Measurements from ENCODE around the gene THAP7.

THAP7 gene

GRCh38 chr22:20992456-20993303, 9.2 kb downstream of the THAP7 start:
- no peak for DNase-seq

- no peak for DNase-seq
Measured at GRCh38 chr22:20992056-20992442, 9.9 kb downstream of the THAP7 start.

GRCh38 chr22:20991252-20992055, 10.5 kb downstream of the THAP7 start:
- DNase-seq = no peak

- no peak for DNase-seq
Measured at GRCh38 chr22:20990184-20991180, 11.4 kb downstream of the THAP7 start.

DNA sequence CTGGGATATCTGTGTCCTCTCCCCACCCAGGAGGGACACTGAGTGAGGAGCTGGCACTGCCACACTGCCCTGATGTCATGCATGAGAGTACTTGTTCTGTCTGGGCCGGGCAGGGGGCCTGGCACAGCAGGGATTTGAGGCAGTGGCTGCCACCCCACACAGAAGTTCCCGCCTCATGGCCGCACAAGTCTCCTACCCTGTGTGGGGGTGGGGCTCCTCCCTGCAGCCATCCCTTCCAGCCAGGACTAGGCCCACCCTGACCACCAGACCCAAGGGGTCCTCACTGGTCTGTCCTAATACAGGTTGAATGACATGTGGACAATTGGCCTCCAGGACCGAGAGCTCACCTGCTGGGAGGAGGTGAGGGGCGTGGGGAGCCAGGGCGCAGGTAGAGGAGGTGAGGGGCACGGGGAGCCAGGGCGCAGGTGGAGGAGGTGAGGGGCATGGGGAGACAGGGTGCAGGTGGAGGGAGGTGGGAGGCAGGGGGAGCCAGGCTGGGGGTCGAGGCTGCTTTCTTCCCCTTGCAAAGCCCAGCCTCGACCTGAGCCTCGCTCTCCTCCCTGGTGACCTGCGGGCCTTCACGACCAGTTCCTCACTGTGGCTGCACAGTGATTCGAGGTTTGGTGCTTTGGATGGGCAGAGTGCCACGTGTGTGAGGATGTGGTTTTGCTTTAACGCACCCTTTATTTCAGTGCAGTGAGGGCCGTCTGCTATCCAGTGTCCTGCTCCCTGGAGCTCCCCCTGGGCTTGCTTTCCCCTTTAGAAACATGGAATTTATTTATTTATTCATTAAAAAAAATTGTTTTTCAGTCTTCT, 12.4 kb downstream of the THAP7 start:
- no peak for DNase-seq

- no peak for DNase-seq
Measured at GRCh38 chr22:20988573-20989322, 13.2 kb downstream of the THAP7 start.

GRCh38 chr22:20987375-20987774, 14.5 kb downstream of the THAP7 start:
- DNase-seq = no peak

GRCh38 chr22:20986365-20986764, 15.6 kb downstream of the THAP7 start:
- no peak for DNase-seq

DNA sequence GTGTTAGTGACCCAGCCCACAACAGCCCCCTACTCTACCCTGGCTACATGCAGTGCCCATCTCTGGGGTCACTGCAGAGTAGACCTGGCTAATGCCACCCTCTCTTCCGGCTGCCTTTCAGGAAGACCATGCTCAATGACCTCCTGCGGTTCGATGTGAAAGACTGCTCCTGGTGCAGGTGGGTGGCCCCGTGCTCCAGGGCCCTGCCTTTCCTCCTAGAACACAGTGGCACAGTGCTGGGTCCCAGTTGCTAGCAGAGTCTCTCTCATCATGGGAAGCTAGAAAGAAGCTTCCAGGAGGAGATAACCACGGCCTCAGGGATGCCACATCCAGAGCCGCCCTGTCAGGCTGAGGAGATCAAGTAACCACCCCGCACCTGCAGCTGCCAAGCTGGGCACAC, 16.2 kb downstream of the THAP7 start:
- DNase-seq = no peak

DNA sequence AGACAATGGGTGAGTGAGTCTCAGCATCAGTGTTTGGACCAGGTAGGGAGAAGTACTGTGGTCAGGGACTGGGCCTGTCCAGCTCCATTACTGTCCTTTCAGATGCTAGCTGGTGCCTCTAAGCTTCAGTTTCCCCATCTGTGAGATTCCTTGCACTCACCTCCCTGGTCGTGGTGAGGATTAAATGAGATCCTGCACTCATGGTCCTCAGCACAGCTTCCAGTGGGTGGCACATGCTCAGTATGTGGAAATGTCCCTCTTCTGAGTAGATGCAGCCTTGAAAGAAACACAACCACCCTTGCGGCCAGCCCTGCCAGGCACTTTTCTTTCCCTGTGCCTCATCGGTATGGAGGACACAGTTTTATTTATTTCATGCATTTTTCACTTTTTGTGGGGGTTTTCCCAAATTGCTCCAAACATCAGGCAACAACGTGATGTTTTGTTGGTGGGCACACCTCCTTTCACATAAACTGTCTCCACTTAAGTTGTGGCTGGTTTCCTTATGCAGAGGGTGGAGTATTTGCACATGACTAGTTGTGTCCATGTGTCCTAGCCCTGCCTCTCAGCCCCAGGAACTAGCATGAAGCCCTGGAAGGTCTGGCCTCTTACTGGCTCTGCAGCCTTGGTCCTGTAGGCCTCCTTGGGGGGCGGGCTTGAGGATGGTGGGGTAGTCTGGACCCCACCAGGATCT, 18.7 kb downstream of the THAP7 start:
- no peak for DNase-seq

GRCh38 chr22:20982563-20982882, 19.4 kb downstream of the THAP7 start:
- no peak for DNase-seq

DNA sequence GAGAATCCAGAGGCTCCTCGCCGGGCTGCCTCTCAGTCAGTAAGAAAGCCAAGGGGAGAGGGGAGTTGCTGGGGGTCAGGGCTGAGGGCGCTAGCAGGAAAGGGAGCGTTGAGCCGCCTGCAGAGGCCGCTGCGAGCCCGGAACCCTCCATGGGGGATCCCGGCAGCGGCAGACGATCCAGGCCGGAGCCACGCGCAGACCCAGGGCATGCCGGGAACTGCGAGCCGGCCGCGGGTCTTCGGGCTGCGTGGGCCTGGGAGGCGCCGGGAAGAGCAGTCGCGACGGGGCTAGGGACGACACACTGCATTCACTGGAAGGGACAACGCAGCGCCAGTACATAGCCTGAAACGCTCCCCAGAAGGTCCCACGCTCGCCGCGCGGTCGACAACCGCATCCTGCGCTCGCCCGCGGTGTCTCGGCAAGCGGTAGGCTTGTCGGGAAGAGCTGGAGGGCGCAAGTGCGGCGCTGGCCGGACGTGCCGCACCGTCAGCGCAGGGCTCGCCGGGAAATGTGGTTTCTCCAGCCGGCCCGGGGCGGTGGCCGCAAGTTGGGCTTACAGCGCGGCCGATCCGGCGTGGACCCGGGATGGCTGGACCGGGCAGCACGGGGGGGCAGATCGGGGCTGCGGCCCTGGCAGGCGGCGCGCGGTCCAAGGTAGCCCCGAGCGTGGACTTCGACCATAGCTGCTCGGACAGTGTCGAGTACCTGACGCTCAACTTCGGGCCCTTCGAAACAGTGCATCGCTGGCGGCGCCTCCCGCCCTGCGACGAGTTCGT, 19.9 kb downstream of the THAP7 start, which contains the start of gene LZTR1:
Gene LZTR1 (plus strand): TSS at position 511 of the 776 bp plus-strand sequence. CDS start 75 bp downstream, at position 586.
- DNase-seq = peak; percentile 36 to 80 (median 51)

GRCh38 chr22:20980938-20981722, 20.8 kb downstream of the THAP7 start:
- DNase-seq = no peak

GRCh38 chr22:20980523-20980922, 21.4 kb downstream of the THAP7 start:
- no peak for DNase-seq

DNA sequence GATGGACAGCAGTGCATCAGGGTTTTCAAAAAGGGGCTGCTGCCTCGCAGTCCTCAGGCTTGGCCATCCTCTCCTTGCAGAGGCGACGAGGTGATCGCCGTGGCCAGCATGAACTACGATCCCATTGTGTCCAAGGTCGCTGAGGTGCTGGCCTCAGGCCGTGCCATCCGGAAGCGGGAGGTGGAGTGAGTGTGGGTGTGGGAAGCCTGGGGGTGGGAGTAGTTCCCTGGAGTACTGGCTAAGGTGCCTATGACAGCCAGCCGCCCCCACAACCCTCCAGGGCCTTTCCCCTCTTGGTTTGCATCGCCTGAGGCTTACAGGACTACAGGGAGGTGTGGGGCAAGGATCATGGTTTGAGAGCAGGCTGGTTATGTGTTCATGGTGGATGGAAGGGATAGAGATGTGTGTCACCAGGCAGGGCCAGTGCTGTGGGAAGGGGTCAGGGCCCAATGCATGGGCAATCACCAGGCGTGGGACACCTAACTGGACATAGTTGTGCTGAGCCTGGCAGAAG, 21.9 kb downstream of the THAP7 start:
- no peak for DNase-seq

DNA sequence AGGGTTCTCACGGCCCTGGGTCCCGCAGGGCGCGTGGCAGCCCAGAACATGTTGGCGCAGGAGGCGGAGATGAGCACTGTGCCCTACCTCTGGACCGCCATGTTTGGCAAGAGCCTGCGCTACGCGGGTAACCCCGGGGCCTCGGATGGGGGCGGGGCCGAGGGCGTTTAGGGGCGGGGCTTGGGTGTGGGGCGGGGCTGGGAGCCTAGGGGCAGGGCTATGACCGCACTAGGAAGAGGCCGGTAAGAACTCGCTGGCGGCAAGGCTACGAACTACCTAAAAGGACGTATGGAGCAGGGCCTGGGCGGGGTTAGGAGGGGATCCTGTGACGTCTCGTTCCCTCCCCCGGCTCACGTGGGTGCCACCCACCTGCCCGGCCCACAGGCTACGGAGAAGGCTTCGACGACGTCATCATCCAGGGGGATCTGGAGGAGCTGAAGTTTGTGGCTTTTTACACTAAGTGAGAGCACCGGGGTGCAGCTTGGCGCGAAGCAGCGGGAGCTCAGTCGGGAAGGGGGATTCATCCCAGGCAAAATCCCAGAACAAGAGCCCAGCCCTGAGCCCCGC, 22.6 kb downstream of the THAP7 start:
- peak; percentile 36 to 60 (median 55) for DNase-seq

- no peak for DNase-seq
Measured at GRCh38 chr22:20978419-20978818, 23.5 kb downstream of the THAP7 start.

GRCh38 chr22:20977516-20978170, 24.3 kb downstream of the THAP7 start:
- DNase-seq = no peak
